Jurkat, Clone E6-1 (cell line): ENCODE results near the gene TMC7.
A peak's percentile ranks its signal among the peaks of the same experiment; 100 is the strongest.
"Not testable (repeated sequence)": the region's sequence is repeated elsewhere in the genome, so short reads cannot be mapped to it uniquely, and the experiment has no call there.

Source experiments
- DNase-seq: peaks from one replicate; pipeline ENCODE4 v3.0.0-alpha.2; 2011; ENCODE audit warnings: low read depth, low spot score
- H3K4me3 ChIP-seq: 2 replicates; pipeline ENCODE4 v1.5.1; 2011; ENCODE audit warnings: mild to moderate bottlenecking, low read length, control low read depth, moderate library complexity

Gene TMC7

DNA sequence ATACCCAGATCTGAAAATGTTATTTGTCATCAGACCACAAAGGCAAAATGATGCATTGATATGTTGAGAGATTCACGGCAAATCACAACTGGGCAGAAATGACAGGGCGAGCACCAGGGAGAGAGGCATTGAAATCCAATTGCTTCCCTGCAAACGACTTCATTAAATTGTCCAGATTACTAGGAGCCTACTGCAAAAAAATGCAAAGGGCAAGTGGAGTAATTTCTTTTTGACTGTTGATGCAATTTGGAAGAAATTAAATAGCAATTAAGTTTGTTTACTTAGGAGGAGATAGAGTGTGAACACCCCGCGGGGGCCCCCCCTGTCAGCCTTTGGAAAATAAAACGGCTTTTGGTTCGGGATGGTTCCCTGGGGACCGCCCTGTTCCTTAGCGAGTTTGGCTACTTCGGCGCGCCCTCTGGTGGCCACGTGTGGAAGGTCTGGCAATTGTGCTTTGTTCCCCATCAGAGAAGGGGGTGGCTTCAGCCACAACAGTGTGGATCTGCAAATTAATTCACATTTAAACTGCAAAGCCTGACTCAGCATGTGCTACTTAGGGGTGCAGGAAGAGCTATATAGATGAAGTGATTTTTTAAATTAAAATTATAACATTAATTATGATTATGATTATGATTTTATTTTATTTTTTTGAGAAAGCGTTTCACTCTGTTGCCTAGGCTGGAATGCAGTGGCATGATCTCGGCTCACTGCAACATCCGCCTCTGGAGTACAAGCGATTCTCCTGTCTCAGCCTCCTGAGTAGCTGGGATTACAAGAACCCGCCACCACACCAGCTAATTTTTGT lies 14.5 kb upstream of the TMC7 start:
- DNase-seq, result peak; percentile 51
- H3K4me3 ChIP-seq, result peak overlapping the region; percentile 29

DNA sequence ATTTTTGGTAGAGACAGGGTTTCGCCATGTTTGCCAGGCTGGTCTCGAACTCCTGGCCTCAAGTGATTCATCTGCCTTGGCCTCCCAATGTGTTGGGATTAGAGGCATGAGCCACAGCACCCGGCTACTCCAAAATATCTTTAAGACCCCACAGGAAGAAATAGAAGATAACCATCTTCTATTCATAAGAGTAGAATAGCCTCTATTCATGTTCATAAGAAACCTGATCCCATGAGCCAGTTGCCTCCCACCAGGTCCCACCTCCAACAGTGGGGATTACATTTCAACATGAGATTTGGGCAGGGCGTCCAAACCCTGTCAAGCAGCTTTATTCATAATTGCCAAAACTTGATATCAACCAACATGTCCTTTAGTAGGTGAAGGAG lies 13.9 kb upstream of the TMC7 start:
- H3K4me3 ChIP-seq, result no peak overlapping the region
- no peak for DNase-seq

- H3K4me3 ChIP-seq, result no peak overlapping the region
- DNase-seq, result no peak
These were observed 8.6 kb upstream of the TMC7 start for GRCh38 chr16:18975109-18975508.

GRCh38 chr16:18979936-18980335 lies 3.8 kb upstream of the TMC7 start:
- H3K4me3 ChIP-seq, result no peak overlapping the region
- DNase-seq, result no peak

DNA sequence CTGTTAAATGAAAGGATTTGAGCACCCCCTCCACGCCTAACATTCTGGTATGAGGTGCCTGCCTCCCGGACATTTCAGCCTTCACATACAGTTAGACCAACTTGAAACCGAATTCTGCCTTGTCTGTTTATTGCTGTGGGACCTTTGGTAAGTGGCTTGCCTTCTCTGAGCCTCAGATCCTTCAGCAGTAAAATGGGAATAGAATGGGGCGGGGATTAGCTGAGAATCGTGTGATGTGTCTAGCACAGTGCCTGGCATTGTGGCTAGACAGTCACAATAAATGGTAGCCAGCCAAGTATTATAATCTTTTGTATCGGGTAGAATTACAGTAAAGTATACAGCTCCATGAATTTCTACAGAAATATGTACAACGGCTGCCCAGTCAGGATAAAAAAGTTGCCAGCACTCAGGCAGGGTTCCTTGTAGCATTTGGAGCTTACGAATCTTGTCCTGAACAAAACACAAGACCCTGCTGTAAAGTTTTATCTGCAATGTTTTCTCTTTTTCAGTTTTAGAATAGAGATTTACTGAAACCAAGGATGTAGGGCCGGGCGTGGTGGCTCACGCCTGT lies 786 bp downstream of the TMC7 start:
- DNase-seq, result no peak
- peak overlapping the region; percentile 29 for H3K4me3 ChIP-seq

- DNase-seq, H3K4me3 ChIP-seq: not testable (repeated sequence)
These were observed 1.5 kb downstream of the TMC7 start for GRCh38 chr16:18985256-18985655.

- not testable (repeated sequence) for H3K4me3 ChIP-seq, DNase-seq
These were observed 8.0 kb downstream of the TMC7 start for GRCh38 chr16:18991731-18992130.

DNA sequence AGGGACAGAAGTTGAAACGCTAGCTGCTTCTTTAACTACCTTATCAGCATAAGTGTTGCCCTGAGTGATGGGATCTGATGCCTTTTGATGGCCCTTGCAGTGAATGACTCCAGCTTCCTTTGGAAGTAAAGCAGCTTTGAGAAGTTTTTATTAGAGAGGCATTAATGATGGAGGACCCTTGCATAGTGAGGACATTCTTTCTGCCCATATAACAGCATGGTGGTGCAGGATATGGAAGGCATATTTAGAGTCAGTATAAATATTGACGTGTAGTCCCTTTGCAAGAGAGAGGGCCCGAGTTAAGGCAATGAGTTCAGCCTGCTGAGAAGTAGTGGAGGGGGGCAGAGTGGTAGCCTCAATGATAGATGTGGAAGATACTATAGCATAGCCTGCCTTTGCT lies 9.8 kb downstream of the TMC7 start:
- DNase-seq, H3K4me3 ChIP-seq: not testable (repeated sequence)

DNA sequence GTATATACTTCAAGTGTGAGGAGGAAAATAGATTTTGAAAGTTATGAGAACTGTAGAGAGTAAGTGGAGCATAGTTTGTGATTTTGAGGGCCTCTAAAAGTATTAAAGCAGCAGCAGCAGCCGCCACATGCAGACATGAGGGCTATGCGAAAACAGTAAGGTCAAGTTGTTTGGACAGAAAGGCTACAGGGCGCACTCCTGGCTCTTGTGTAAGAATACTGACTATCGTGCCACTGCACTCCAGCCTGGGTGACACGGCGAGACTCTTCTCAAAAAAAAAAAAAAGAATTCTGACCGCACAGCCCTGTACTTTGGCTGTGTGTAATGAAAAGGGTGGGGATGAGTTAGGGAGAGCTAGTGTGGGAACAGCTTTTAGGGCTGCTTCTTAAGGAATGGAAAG lies 10.4 kb downstream of the TMC7 start:
- DNase-seq, result not testable (repeated sequence)

GRCh38 chr16:18995406-18995805 lies 11.7 kb downstream of the TMC7 start:
- DNase-seq, H3K4me3 ChIP-seq: not testable (repeated sequence)

More for the DNA sequence above, 10.4 kb downstream of the TMC7 start:
- H3K4me3 ChIP-seq, result not testable (repeated sequence)

DNA sequence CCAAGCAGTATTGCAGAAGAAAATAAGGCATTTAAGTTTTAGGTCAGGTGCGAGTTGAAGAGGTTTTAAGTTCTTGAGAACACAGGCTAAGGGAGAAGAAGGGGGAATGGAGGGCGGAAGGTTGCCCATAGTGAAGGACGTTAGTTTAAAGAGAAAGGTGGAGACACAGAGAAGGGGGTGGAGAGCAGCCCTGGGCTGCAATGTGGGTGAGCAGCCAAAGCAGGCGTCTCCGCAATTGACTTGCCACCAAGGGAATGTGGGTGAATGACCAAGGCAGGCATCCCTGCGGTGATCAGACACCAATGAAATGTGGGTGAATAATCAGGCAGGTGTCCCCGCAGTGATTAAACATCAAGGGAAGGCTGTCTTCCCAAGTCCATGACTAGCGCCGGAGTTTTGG lies 12.8 kb downstream of the TMC7 start:
- DNase-seq, H3K4me3 ChIP-seq: not testable (repeated sequence)

DNA sequence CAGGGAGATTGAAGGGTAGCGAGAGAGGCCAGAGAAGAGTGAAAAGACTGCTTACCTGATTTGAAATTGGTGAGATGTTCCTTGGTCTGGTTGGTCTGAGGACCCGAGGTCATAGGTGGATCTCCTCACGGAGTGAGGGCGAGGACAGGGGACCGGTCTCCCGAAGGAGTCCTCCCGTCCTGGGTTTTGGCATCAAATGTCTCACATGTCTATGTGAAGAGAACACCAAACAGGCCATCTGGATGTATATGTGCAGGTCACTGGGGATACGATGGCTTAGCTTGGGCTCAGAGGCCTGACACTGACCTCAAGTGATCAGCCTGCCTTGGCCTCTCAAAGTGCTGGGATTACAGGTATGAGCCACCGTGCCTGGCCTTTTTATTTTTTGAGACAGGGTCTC lies 13.3 kb downstream of the TMC7 start:
- not testable (repeated sequence) for H3K4me3 ChIP-seq, DNase-seq

DNA sequence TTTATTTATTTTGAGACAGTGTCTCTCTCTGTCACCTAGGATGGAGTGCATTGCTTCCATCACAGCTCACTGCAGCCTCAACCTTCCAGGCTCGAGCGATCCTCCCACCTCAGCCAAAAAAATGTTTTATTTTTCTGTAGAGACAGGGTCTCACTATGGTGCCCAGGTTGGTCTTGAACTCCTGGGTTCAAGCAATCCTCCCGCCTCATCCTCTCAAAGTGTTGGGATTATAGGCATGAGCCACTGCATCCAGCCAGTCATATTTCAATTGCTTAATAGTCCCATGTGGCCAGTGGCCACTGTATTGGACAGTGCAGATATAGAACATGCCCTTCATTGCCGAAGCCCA lies 15.3 kb downstream of the TMC7 start:
- H3K4me3 ChIP-seq, result no peak overlapping the region
- DNase-seq, result no peak

- no peak overlapping the region for H3K4me3 ChIP-seq
- peak; percentile 83 for DNase-seq
These were observed 18.1 kb downstream of the TMC7 start for GRCh38 chr16:19001788-19002187.

- DNase-seq, result no peak
- no peak overlapping the region for H3K4me3 ChIP-seq
These were observed 20.2 kb downstream of the TMC7 start for GRCh38 chr16:19003935-19004334.

DNA sequence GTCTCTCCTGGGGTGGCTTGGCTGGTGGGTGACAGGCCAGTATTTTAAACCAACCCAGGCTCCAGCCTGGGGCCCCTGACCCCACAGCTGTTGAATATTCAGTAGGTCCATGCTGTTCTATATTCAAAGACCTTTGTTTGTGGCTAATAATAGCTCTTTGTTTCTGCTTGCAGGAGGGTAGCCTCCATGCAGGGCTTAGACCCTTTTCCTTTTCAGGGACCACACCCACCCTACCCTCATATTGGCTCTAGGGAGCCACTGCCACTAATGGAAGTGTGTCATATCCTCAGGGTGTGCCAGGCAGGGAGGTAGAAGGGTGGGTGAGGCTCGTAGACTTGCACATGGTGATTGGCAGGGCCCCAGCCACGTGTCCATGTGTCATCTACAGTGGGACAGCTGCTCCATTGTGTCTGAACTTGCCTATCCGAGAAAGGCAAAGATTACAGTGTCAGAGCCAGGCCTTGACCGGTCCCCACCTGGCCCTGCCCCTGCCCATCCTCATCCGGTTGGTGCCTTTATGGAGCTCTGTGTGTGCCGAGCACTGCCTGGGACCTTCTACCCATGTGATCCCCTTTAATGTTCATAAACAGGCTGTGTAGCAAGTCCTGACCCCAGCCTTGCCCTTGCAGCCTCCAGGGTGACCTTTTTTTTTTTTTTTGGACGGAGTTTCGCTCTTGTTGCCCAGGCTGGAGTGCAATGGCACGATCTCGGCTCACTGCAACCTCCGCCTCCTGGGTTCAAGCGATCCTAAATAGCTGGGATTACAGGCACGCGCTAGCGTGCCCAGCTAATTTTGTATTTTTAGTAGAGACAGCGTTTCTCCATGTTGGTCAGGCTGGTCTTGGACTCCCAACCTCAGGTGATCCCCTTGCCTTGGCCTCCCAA lies 22.1 kb downstream of the TMC7 start:
- DNase-seq, result no peak
- no peak overlapping the region for H3K4me3 ChIP-seq

DNA sequence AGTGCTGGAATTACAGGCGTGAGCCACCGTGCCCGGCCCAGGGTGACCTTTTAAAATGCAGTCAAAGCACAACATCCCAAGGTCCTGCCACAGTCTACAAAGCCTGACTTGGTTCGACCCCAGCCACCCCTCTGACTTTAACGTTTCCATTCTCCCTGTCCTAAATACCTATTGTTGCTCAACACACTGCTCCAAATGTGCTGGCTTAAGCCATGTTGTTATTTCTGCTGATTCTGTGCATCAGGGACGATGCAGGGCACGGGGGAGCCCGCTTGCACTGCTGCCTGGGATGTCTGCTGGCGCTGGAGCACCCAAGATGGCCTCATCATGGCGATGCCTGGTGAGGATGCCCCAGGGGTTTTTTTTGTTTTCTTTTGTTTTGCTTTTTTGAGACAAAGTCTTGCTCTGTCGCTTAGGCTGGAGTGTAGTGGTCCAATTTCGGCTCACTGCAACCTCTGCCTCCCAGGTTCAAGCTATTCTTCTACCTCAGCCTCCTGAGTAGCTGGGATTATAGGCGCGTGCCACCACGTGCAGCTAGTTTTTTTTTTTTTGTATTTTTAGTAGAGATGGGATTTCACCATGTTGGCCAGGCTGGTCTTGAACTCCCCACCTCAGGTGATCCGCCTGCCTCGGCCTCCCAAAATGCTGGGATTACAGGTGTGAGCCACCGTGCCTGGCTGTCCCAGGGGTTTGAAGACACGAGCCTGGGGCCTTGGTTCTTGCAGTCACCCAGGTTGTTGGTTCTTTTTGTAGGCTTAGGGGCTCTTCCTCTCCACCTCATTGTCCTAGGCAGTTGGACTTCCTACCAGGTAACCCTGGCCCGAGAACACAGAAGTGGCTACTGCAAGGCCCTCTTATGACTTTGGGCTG lies 22.9 kb downstream of the TMC7 start:
- DNase-seq, result no peak
- no peak overlapping the region for H3K4me3 ChIP-seq

GRCh38 chr16:19008245-19009169 lies 24.8 kb downstream of the TMC7 start:
- H3K4me3 ChIP-seq, result no peak overlapping the region
- no peak for DNase-seq
